ENCODE data around the gene GATA2.

GATA2 gene

GRCh38 chr3:128432301-128432970, 60.6 kb downstream of the GATA2 start:
- no peak for DNase-seq

GRCh38 chr3:128431803-128432300, 61.1 kb downstream of the GATA2 start:
- DNase-seq, result no peak

GRCh38 chr3:128430731-128431130, 62.3 kb downstream of the GATA2 start:
- DNase-seq, result no peak

GRCh38 chr3:128430301-128430700, 62.7 kb downstream of the GATA2 start:
- DNase-seq, result no peak

GRCh38 chr3:128429751-128430150, 63.2 kb downstream of the GATA2 start:
- no peak for DNase-seq
